Measurements from ENCODE around the gene SGCE. TPM values are rescaled to one million over a fixed set of nuclear protein-coding genes. Genes with fewer than 3 reads are reported as not detected.

SGCE gene
- total RNA-seq, 1 donor from 2014 or later = 169 TPM

DNA sequence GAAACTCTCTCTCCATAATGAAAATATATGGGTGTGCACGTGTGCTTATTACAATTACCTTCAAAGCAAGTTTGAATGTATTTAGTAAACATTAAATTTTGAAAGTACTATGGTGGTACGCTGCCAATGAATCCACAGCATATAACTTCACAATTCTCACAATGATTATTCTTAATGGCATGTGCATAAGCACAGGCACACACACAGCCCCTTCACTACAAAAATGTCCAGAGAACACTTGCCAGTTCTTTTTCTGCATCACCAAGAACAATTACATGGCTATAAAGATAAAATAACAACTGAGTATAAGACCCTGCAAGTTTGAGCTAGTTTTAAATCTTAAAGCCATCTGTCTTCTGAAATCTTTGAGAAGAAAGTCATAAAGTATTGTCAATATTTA is 22.2 kb downstream of the SGCE start:
- H3F3A ChIP-seq (ENCODE audit: low read depth) = no peaks in the 10 kb centered on the region
- DNase-seq (ENCODE audit: low spot score) = no peak
- no peak overlapping the region for H3K4me2 ChIP-seq
- peaks cover 31% of the 10 kb centered on the region for H4K20me1 ChIP-seq (ENCODE audit: low read depth)
- H3K9me3 ChIP-seq (ENCODE audit: low read depth) = no peaks in the 10 kb centered on the region
- H3K27me3 ChIP-seq = no peaks in the 10 kb centered on the region
- no peak overlapping the region for H3K27ac ChIP-seq
- Mint-ChIP-seq H3K36me3 (peaks cover 9% of the 10 kb centered on the region), H3K9me3 (no peaks in the 10 kb centered on the region), H3K4me1 (peaks cover 51% of the 10 kb centered on the region), H3K27me3 (ENCODE audit: insufficient read depth, low read depth) (no peaks in the 10 kb centered on the region), H3K27ac (peak overlapping the region; percentile 74), H3K4me3 (no peak overlapping the region)
- peaks cover 28% of the 10 kb centered on the region for H3K79me2 ChIP-seq (ENCODE audit: low read depth)
- no peak overlapping the region for H3K9ac ChIP-seq
- TF ChIP-seq, protein P1, sequence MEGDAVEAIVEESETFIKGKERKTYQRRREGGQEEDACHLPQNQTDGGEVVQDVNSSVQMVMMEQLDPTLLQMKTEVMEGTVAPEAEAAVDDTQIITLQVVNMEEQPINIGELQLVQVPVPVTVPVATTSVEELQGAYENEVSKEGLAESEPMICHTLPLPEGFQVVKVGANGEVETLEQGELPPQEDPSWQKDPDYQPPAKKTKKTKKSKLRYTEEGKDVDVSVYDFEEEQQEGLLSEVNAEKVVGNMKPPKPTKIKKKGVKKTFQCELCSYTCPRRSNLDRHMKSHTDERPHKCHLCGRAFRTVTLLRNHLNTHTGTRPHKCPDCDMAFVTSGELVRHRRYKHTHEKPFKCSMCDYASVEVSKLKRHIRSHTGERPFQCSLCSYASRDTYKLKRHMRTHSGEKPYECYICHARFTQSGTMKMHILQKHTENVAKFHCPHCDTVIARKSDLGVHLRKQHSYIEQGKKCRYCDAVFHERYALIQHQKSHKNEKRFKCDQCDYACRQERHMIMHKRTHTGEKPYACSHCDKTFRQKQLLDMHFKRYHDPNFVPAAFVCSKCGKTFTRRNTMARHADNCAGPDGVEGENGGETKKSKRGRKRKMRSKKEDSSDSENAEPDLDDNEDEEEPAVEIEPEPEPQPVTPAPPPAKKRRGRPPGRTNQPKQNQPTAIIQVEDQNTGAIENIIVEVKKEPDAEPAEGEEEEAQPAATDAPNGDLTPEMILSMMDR (IDR thresholded peaks at IDR 0.05) = no peak
- TF ChIP-seq EZH2phosphoT487 (IDR thresholded peaks at IDR 0.05) = no peak
- no peak for TF ChIP-seq EZH2 (IDR thresholded peaks at IDR 0.05)
- no peak overlapping the region for H2AFZ ChIP-seq (replicated peaks)
- peaks cover 2% of the 10 kb centered on the region for H3K36me3 ChIP-seq
- no peak overlapping the region for H3K4me3 ChIP-seq
- H3K4me1 ChIP-seq = no peaks in the 10 kb centered on the region

DNA sequence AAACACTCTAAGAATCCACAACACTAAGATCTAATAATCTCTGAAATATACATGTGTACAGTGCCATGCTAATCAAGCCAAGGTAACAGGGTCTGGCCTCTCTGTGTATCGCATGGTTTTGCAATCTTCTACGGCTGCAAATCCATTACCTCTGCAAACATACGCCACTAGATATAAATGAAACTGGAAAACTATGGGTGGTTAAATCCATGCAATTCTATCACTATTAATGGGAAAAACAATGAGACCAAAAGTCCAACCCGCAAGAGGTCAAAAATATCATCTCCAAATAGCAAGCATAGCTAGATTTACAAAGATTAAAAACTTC is 23.0 kb downstream of the SGCE start:
- Mint-ChIP-seq H3K4me3 (no peak overlapping the region), H3K4me1 (peaks cover 51% of the 10 kb centered on the region), H3K9me3 (no peaks in the 10 kb centered on the region), H3K36me3 (peaks cover 6% of the 10 kb centered on the region), H3K27me3 (ENCODE audit: insufficient read depth, low read depth) (no peaks in the 10 kb centered on the region), H3K27ac (peak overlapping the region; percentile 74)
- H3K4me3 ChIP-seq = no peak overlapping the region
- H3F3A ChIP-seq (ENCODE audit: low read depth) = no peaks in the 10 kb centered on the region
- H3K27me3 ChIP-seq = no peaks in the 10 kb centered on the region
- H3K27ac ChIP-seq = no peak overlapping the region
- TF ChIP-seq EZH2 (IDR thresholded peaks at IDR 0.05) (no peak), EZH2phosphoT487 (IDR thresholded peaks at IDR 0.05) (no peak)
- no peaks in the 10 kb centered on the region for H3K36me3 ChIP-seq
- no peaks in the 10 kb centered on the region for H3K9me3 ChIP-seq (ENCODE audit: low read depth)
- no peak overlapping the region for H3K9ac ChIP-seq
- no peak for DNase-seq (ENCODE audit: low spot score)
- H2AFZ ChIP-seq (replicated peaks) = no peak overlapping the region
- H3K79me2 ChIP-seq (ENCODE audit: low read depth) = peaks cover 28% of the 10 kb centered on the region
- H3K4me1 ChIP-seq = no peaks in the 10 kb centered on the region
- no peak overlapping the region for H3K4me2 ChIP-seq
- H4K20me1 ChIP-seq (ENCODE audit: low read depth) = peaks cover 31% of the 10 kb centered on the region

DNA sequence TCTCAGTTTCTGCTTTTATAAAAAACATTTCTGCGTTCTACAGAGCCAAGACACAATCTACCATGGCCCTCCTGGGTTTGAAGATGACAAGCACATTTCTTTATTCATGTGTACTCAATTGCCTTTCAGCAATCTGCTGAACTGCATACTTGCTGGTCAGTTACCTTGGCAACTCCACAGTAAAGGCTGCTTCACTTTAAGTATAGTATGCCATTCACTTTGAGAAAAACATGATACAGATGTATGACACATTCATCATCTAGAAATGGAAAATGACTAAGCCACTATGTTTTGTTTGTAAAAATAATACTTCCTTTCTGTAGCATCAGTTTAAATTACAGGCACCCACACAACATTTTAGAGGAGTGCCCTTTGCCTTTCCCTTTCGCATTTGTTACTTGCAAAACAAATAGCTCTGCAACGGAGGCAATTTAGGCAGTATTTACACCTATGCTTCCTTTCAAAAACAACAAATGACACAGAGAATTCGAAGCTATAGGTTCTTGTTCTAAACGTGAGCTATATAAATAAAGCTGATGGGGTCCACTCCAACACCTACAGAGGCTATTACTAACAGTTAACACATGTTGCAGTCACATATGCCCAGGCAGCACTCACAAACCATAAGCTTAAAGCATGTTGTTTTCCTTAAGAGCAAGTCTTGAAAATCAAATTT is 23.5 kb downstream of the SGCE start:
- Mint-ChIP-seq H3K4me1 (peaks cover 51% of the 10 kb centered on the region), H3K27ac (peak overlapping the region; percentile 74), H3K4me3 (no peak overlapping the region), H3K9me3 (no peaks in the 10 kb centered on the region), H3K36me3 (peaks cover under 1% of the 10 kb centered on the region), H3K27me3 (ENCODE audit: insufficient read depth, low read depth) (no peaks in the 10 kb centered on the region)
- Histone ChIP-seq H3K27ac (no peak overlapping the region), H4K20me1 (ENCODE audit: low read depth) (peaks cover 31% of the 10 kb centered on the region), H3K27me3 (no peaks in the 10 kb centered on the region), H3K4me1 (no peaks in the 10 kb centered on the region), H3K79me2 (ENCODE audit: low read depth) (peaks cover 28% of the 10 kb centered on the region), H2AFZ (replicated peaks) (no peak overlapping the region), H3K36me3 (no peaks in the 10 kb centered on the region), H3K9me3 (ENCODE audit: low read depth) (no peaks in the 10 kb centered on the region), H3F3A (ENCODE audit: low read depth) (no peaks in the 10 kb centered on the region), H3K4me2 (no peak overlapping the region), H3K9ac (no peak overlapping the region), H3K4me3 (no peak overlapping the region)
- no peak for TF ChIP-seq EZH2phosphoT487 (IDR thresholded peaks at IDR 0.05)
- no peak for TF ChIP-seq EZH2 (IDR thresholded peaks at IDR 0.05)
- TF ChIP-seq, protein P1 (IDR thresholded peaks at IDR 0.05) = no peak
- DNase-seq (ENCODE audit: low spot score) = no peak

DNA sequence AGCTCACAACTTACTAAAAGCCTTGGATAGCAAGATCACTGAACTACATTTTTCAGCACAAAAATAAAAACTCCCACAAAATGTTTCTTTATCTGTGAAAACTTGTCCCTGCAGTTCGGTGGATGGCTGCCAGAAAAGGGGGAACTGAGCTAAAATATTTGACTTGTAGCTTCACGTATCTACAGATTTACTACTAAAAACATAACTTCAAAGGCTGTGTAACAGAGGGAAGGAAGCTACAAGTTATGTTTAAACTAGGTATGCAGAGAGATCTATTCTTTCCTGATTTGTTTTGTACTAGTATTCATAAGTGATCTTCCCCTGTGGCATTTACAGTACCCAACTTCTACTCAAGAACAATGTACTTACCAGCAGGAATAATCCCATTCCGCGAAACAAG is 25.1 kb downstream of the SGCE start:
- Histone ChIP-seq H3K27ac (no peak overlapping the region), H3K9me3 (ENCODE audit: low read depth) (no peaks in the 10 kb centered on the region), H3K36me3 (no peaks in the 10 kb centered on the region), H3K27me3 (no peaks in the 10 kb centered on the region), H3F3A (ENCODE audit: low read depth) (no peaks in the 10 kb centered on the region), H3K4me3 (no peak overlapping the region), H3K79me2 (ENCODE audit: low read depth) (peaks cover 20% of the 10 kb centered on the region), H3K4me2 (no peak overlapping the region), H4K20me1 (ENCODE audit: low read depth) (peaks cover 27% of the 10 kb centered on the region), H3K4me1 (no peaks in the 10 kb centered on the region), H3K9ac (no peak overlapping the region), H2AFZ (replicated peaks) (no peak overlapping the region)
- H3K36me3 Mint-ChIP-seq = no peaks in the 10 kb centered on the region
- no peak for DNase-seq (ENCODE audit: low spot score)
- no peak for TF ChIP-seq EZH2phosphoT487 (IDR thresholded peaks at IDR 0.05)
- TF ChIP-seq, protein P1 (IDR thresholded peaks at IDR 0.05) = no peak
- no peak for TF ChIP-seq EZH2 (IDR thresholded peaks at IDR 0.05)
- H3K27me3 Mint-ChIP-seq (ENCODE audit: insufficient read depth, low read depth) = no peaks in the 10 kb centered on the region
- H3K4me3 Mint-ChIP-seq = no peak overlapping the region
- H3K27ac Mint-ChIP-seq = no peak overlapping the region
- no peaks in the 10 kb centered on the region for H3K9me3 Mint-ChIP-seq
- peaks cover 46% of the 10 kb centered on the region for H3K4me1 Mint-ChIP-seq

All from neural progenitor cell (in vitro differentiated cells).